OCI-LY1 (cell line): ENCODE data around the gene TEX50.
"Not testable (repeated sequence)": the region's sequence is repeated elsewhere in the genome, so short reads cannot be mapped to it uniquely, and the experiment has no call there.

Experiments used
- H2AFZ ChIP-seq: fragments of 200-600 bp; sonication (generic), shearing (Covaris generic); 2 replicates; pipeline ENCODE4 v1.6.0; 2014; ENCODE audit warnings: antibody characterized with exemption, mild to moderate bottlenecking, low read length
- H3F3A ChIP-seq: fragments of 200-600 bp; sonication (generic), shearing (Covaris generic); 2 replicates; pipeline ENCODE4 v1.6.0; 2014; ENCODE audit warnings: mild to moderate bottlenecking, antibody characterized with exemption, low read length, moderate library complexity; ENCODE audit not compliant: insufficient read depth
- H3K27ac ChIP-seq: fragments of 200-600 bp; sonication (generic); 2 replicates; pipeline ENCODE4 v1.5.1; 2014; ENCODE audit warnings: low read length, mixed run types, mild to moderate bottlenecking, low read depth; ENCODE audit not compliant: poor library complexity, severe bottlenecking
- H3K27me3 ChIP-seq: fragments of 200-600 bp; sonication (generic); 2 replicates; pipeline ENCODE4 v1.6.0; 2014; ENCODE audit warnings: antibody characterized with exemption, mild to moderate bottlenecking, low read length, moderate library complexity; ENCODE audit not compliant: insufficient read depth
- H3K36me3 ChIP-seq: fragments of 200-600 bp; sonication (generic); 2 replicates; pipeline ENCODE4 v1.6.1; 2014; ENCODE audit warnings: mild to moderate bottlenecking, antibody characterized with exemption, low read length, moderate library complexity, mixed read lengths; ENCODE audit not compliant: insufficient read depth
- H3K4me1 ChIP-seq: fragments of 200-600 bp; sonication (generic); 2 replicates; pipeline ENCODE4 v1.5.1; 2014; ENCODE audit warnings: mild to moderate bottlenecking, low read length, moderate library complexity; ENCODE audit not compliant: insufficient read depth, severe bottlenecking
- H3K4me2 ChIP-seq: fragments of 200-600 bp; sonication (generic), shearing (Covaris generic); 2 replicates; pipeline ENCODE4 v1.6.1; 2014; ENCODE audit warnings: low read length
- H3K4me3 ChIP-seq: fragments of 200-600 bp; sonication (generic); 2 replicates; pipeline ENCODE4 v1.5.1; 2014; ENCODE audit warnings: low read length, low read depth, mild to moderate bottlenecking, mixed read lengths; ENCODE audit not compliant: poor library complexity, severe bottlenecking
- H3K79me2 ChIP-seq: fragments of 200-600 bp; shearing (Covaris generic); 2 replicates; pipeline ENCODE4 v1.6.1; 2016; ENCODE audit warnings: mixed run types, low read length, mixed read lengths; ENCODE audit not compliant: insufficient read depth
- H3K9ac ChIP-seq: fragments of 200-600 bp; sonication (generic), shearing (Covaris generic); 2 replicates; pipeline ENCODE4 v1.6.1; 2014; ENCODE audit warnings: mild to moderate bottlenecking, low read length, mixed read lengths
- H3K9me2 ChIP-seq: fragments of 200-600 bp; sonication (generic), shearing (Covaris generic); 2 replicates; pipeline ENCODE4 v1.6.1; 2014; ENCODE audit warnings: low read depth, mild to moderate bottlenecking, low read length, mixed read lengths
- H3K9me3 ChIP-seq: fragments of 200-600 bp; shearing (Covaris generic); 2 replicates; pipeline ENCODE4 v1.6.1; 2014; ENCODE audit warnings: low read length, mixed read lengths
- H4K20me1 ChIP-seq: fragments of 200-600 bp; sonication (generic), shearing (Covaris generic); 2 replicates; pipeline ENCODE4 v1.6.0; 2016; ENCODE audit warnings: mild to moderate bottlenecking, low read length; ENCODE audit not compliant: insufficient read depth
- EZH2 ChIP-seq: fragments of 200-600 bp; sonication (generic), shearing (Covaris generic); IDR thresholded peaks from 2 replicates; pipeline ENCODE4 v1.8.0; 2017; ENCODE audit warnings: borderline replicate concordance, mixed run types, mild to moderate bottlenecking, antibody characterized with exemption, low read length, moderate library complexity, mixed read lengths
- TF ChIP-seq, protein P1 (sequence below): fragments of 200-600 bp; sonication (generic), shearing (Covaris generic); IDR thresholded peaks from 2 replicates; pipeline ENCODE4 v1.5.1; 2017; ENCODE audit warnings: mild to moderate bottlenecking, antibody characterized with exemption, low read length, moderate library complexity, mixed read lengths

TEX50 gene

DNA sequence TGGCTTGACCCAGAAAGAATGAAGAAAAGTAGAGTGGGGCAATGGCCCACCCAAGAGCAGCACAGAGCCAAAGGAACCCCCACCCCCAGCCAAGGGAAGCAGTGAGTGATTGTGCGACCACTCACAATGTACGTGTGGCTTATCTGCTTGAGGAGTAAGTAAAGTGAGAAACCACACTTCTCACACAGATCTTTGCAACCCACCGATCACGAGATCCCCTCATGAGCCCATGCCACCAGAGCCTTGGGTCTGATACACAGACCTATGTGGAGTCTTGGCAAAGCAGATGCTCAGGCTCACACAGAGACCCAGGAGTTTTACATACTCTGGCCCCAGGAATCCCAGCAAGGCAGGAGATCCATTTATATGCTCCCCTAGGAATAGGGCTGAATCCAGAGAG is 18.3 kb upstream of the TEX50 start:
- Histone ChIP-seq H3K36me3 (no peaks in the 10 kb centered on the region), H3K9ac (no peak overlapping the region), H3K4me3 (no peak overlapping the region), H3K9me3 (no peaks in the 10 kb centered on the region), H3F3A (no peaks in the 10 kb centered on the region), H3K4me2 (no peak overlapping the region), H3K9me2 (no peaks in the 10 kb centered on the region), H4K20me1 (no peaks in the 10 kb centered on the region), H2AFZ (no peak overlapping the region), H3K27ac (no peak overlapping the region), H3K4me1 (no peaks in the 10 kb centered on the region), H3K27me3 (no peaks in the 10 kb centered on the region), H3K79me2 (no peaks in the 10 kb centered on the region)
- TF ChIP-seq EZH2 = no peak
- TF ChIP-seq, protein P1, sequence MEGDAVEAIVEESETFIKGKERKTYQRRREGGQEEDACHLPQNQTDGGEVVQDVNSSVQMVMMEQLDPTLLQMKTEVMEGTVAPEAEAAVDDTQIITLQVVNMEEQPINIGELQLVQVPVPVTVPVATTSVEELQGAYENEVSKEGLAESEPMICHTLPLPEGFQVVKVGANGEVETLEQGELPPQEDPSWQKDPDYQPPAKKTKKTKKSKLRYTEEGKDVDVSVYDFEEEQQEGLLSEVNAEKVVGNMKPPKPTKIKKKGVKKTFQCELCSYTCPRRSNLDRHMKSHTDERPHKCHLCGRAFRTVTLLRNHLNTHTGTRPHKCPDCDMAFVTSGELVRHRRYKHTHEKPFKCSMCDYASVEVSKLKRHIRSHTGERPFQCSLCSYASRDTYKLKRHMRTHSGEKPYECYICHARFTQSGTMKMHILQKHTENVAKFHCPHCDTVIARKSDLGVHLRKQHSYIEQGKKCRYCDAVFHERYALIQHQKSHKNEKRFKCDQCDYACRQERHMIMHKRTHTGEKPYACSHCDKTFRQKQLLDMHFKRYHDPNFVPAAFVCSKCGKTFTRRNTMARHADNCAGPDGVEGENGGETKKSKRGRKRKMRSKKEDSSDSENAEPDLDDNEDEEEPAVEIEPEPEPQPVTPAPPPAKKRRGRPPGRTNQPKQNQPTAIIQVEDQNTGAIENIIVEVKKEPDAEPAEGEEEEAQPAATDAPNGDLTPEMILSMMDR = no peak

DNA sequence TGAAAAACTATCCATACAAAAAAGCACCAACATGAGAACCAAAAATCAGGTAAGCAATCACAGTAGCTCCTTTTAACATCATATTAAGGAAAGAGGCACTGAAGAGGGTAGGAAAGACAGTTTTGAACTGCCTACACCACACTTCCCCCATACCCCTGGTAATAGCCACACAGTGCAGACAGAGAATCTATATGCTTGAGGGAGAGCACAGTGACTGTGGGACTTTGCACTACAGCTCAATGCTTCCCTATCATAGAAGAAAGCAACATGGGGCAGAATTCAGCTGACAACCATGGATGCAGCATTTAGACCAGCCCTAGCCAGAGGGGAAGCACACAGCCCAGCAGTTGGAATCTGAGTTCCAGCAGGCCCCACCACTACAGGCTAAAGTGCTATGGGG is 7.9 kb upstream of the TEX50 start:
- Histone ChIP-seq H3K27me3 (no peaks in the 10 kb centered on the region), H3K4me3 (no peak overlapping the region), H3F3A (no peaks in the 10 kb centered on the region), H3K9me2 (no peaks in the 10 kb centered on the region), H3K4me1 (no peaks in the 10 kb centered on the region), H3K27ac (no peak overlapping the region), H3K4me2 (no peak overlapping the region), H3K79me2 (no peaks in the 10 kb centered on the region), H3K9me3 (no peaks in the 10 kb centered on the region), H3K9ac (no peak overlapping the region), H2AFZ (no peak overlapping the region), H4K20me1 (no peaks in the 10 kb centered on the region), H3K36me3 (no peaks in the 10 kb centered on the region)
- TF ChIP-seq EZH2 = no peak
- TF ChIP-seq, protein P1 = no peak

DNA sequence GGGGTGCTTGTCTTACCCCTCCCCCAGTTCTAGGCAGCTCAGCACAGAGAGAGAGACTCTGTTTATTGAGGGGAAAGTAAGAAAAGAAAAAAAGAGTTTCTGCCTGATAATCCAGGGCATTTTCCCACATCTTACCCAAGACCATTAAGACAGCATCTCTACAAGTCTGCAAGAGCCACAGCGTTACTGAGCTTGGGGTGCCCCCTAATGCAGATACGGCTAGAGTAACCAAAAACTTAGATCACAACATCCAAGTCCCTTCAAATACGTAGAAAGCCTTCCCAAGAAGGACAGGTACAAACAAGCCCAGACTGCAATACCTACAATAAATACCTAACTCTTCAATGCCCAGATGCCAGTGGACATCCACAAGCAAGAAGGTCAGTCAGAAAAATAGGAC is 6.2 kb upstream of the TEX50 start:
- Histone ChIP-seq H3K9me3 (no peaks in the 10 kb centered on the region), H3K27me3 (no peaks in the 10 kb centered on the region), H2AFZ (no peak overlapping the region), H3F3A (no peaks in the 10 kb centered on the region), H3K9me2 (no peaks in the 10 kb centered on the region), H3K4me1 (no peaks in the 10 kb centered on the region), H3K36me3 (no peaks in the 10 kb centered on the region), H3K27ac (no peak overlapping the region), H3K9ac (no peak overlapping the region), H3K79me2 (no peaks in the 10 kb centered on the region), H3K4me2 (no peak overlapping the region), H3K4me3 (no peak overlapping the region), H4K20me1 (no peaks in the 10 kb centered on the region)
- TF ChIP-seq, protein P1 = no peak
- TF ChIP-seq EZH2 = no peak

DNA sequence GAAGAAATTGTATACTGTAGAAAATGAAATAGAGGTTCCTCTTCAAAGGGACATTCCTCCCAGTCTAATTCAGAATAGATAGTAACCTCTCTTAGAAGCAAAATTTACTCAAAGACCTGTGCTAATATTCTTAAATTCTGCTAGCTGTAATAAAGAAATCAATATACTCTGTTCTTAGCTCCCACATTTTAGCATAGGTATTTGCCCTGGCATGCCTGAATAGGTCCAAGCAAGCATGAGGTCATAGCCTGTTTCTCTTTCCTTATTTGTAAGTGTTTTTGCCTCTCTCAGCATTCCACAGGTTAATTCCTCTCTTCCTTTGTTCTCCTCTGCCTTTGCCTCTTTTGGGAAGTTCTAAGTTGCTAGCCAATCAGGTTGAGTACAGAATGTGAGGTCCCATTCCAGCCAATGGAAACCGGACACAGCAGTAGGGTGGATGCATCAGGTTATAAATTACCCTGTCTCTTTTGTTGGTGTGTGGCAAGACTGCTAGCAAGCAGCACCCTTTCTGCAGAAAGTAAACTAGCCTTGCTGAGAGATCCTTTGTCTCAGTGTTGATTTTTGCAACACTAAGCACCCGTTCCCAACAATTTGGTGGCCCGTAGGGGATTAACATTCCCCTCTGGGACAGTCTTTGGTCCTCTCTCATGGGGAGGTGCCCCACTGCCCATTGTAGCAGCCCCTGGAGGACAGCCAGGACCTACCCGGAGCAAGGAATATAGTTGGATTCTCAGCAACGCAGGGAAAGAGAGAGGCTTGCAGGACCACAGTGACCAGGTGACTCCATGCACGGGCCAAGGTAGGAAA is 2.3 kb downstream of the TEX50 start:
- H3K4me3 ChIP-seq, H3K36me3 ChIP-seq, H3K4me1 ChIP-seq, H3K27ac ChIP-seq, H4K20me1 ChIP-seq, H3K9me3 ChIP-seq, H3K79me2 ChIP-seq, H3F3A ChIP-seq, H3K27me3 ChIP-seq, H2AFZ ChIP-seq, H3K9ac ChIP-seq, H3K9me2 ChIP-seq, H3K4me2 ChIP-seq: not testable (repeated sequence)
